Sigmoid colon (tissue), 4 donors: ENCODE data around the gene TTC33.

Experiments used
- EP300 ChIP-seq, 4 donors: sonication (generic); formaldehyde crosslinking; IDR thresholded peaks; one replicate each; pipeline ENCODE4 v1.6.1; 2017; ENCODE audit warnings: antibody characterized with exemption in 4 of 4
- POLR2AphosphoS5 ChIP-seq, 4 donors: sonication (generic); formaldehyde crosslinking; IDR thresholded peaks; one replicate each; pipeline ENCODE4 v1.6.1; 2017; ENCODE audit warnings: antibody characterized with exemption in 4 of 4
- TF ChIP-seq, protein P1 (sequence below), 4 experiments: fragments of 450-650 bp in 3 of 4; fragments of 200-600 bp in 1 of 4; IDR thresholded peaks; one replicate each; pipeline ENCODE4 v1.5.1; 2016 to 2019; ENCODE audit warnings: antibody characterized with exemption in 4 of 4, mild to moderate bottlenecking in 3 of 4, moderate library complexity in 2 of 4

DNA sequence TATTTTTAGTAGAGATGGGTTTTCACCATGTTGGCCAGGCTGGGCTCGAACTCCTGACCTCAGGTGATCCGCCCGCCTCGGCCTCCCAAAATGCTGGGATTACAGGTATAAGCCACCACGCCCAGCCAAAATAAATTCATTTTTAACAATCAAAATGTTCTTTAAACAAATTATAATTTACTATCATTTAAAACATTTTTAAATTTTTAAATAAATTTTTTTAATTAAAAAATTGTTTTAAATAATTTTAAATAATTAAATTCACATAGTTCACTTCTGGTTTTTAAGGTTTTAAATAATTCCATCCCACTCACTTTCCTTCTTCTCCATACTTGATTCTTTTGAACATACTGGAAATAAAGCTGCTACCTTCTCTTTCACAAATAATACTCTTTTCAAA, 15.0 kb upstream of the TTC33 start:
- TF ChIP-seq, protein P1, sequence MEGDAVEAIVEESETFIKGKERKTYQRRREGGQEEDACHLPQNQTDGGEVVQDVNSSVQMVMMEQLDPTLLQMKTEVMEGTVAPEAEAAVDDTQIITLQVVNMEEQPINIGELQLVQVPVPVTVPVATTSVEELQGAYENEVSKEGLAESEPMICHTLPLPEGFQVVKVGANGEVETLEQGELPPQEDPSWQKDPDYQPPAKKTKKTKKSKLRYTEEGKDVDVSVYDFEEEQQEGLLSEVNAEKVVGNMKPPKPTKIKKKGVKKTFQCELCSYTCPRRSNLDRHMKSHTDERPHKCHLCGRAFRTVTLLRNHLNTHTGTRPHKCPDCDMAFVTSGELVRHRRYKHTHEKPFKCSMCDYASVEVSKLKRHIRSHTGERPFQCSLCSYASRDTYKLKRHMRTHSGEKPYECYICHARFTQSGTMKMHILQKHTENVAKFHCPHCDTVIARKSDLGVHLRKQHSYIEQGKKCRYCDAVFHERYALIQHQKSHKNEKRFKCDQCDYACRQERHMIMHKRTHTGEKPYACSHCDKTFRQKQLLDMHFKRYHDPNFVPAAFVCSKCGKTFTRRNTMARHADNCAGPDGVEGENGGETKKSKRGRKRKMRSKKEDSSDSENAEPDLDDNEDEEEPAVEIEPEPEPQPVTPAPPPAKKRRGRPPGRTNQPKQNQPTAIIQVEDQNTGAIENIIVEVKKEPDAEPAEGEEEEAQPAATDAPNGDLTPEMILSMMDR (IDR thresholded peaks at IDR 0.05), result no peak
- TF ChIP-seq POLR2AphosphoS5 (IDR thresholded peaks at IDR 0.05) (no peak), EP300 (IDR thresholded peaks at IDR 0.05) (no peak)
